GM21515 (cell line): ENCODE data around the gene MPP2.
"Not testable (repeated sequence)": the region's sequence is repeated elsewhere in the genome, so short reads cannot be mapped to it uniquely, and the experiment has no call there.

Source experiments
- ATAC-seq: cut with Tn5 transposase; IDR thresholded peaks from one replicate; pipeline ENCODE4 v1.9.1; 2021; ENCODE audit not compliant: unreplicated experiment

The MPP2 gene

DNA sequence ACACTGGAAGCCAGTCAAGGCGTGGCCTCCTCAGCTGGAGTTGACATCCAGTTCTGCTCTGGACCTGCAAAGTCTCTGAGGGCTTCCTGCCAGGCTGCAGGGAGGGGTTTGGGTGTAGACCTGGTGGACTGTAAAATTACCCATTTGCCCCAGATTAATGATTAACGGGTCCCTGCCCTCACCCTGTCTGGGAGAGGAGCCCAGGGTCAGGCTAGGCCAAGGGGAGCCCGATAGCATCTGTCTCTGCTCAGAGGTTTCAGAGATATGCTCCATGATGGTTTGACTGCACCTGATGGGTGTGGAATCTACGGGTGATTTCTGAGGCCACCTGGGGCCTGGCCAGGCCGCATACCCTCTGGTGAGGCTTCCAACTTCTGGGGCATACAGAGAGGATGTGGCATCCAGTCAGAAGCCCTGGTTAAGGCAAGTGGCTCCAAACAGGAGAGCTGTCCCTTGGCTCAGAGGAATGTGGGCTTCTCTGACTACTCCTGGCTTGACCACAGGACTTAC is 23.8 kb upstream of the MPP2 start:
- no peak for ATAC-seq

DNA sequence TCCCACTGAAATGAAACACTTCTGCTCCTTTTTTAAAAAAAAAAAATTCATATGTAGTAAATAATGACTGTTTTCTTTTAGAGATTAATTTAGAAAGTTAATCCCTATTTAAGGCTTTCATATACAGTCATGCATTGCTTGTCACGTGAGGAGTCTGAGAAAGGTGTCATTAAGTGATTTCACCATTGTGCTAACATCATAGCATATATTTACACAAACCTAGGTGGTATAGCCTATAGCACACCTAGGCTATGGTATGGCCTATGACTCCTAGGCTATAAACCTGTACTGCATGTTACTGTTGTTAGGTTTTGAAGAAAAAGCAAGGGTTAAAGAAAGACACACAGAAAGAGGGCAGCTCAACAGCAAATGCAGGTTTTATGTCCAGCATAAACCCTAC is 21.3 kb upstream of the MPP2 start:
- ATAC-seq = no peak

- ATAC-seq = not testable (repeated sequence)
Observed at GRCh38 chr17:43927929-43928328, 20.6 kb upstream of the MPP2 start.

- ATAC-seq = no peak
Observed at GRCh38 chr17:43927060-43927864, 19.9 kb upstream of the MPP2 start.

- no peak for ATAC-seq
Observed at GRCh38 chr17:43924558-43924957, 17.2 kb upstream of the MPP2 start.

DNA sequence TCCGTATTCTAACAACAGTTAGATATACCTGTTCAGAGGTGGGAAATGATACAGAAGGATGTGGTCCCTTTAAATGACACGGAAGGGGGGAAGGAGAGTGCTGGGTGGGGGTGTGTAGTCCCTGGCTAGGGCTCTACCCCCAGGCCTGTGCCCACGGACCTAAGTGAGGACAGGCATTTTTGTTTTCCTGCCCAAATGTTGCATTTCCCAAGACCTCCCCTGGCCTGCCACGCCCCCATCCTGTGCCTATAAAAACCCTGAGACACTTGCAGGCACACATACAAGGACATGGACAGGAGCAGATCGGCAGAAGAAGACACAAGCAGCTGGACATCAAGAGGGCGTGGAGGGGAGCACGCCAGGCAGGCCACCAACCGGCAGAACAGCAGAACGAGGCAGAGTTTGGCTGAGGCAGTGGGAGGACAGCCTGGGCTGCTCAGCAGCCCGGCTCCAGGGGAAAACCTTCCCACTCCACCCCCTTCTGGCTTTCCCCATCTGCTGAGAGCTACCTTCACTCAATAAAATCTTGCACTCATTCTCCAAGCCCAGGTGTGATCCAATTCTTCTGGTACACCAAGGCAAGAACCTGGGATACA is 13.3 kb upstream of the MPP2 start:
- ATAC-seq = no peak

GRCh38 chr17:43918026-43918389 is 10.7 kb upstream of the MPP2 start:
- no peak for ATAC-seq

DNA sequence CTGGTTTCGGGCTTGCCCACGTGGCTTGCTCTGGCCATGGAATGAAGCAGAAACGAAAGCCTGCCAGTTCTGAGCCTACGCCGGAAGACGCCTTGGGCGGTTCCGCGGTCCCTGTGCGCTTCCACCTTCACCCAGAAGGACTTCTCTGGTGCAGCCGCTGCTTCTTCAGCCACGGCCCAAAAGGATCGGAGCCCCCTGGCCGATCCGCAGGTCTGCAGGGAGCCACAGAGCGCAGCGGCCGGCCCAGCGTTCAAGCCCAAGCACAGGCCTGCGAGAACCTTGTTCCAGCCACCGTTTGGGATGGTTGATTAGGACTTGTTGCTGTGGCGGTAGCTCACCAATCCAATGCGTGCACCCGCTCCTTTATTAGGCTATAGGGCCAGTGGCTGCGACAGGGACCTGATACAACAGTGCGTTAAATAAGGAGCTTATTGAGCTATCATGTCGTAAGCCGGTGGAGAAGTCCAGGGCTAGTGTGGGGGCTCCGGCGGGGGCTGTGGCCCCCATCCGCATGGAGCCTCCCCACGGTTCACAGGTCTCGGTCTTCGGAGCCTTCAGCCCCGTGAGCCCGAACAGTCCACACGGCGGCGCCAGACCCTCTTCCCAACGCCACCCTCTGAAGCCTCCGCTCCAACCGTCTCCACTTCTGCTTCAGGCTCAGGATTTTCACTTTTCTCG is 10.2 kb upstream of the MPP2 start:
- no peak for ATAC-seq

DNA sequence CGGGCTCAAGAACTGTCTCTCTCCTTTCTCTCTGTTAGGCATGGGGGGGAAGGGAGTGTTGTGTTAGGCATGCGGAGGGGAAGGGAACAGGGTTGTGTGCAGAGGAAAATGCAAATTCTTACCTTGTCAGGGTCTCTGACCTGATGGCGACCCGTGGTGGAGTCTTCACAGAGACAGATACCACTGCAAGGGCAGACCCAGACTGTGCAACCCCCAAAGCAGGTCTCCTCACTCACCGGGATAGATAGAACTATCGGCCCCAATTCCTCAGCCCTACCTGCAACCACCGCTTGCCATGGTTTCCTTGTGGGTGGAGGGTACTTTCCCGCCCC is 9.6 kb upstream of the MPP2 start:
- no peak for ATAC-seq

GRCh38 chr17:43916385-43916784 is 9.0 kb upstream of the MPP2 start:
- ATAC-seq = no peak

DNA sequence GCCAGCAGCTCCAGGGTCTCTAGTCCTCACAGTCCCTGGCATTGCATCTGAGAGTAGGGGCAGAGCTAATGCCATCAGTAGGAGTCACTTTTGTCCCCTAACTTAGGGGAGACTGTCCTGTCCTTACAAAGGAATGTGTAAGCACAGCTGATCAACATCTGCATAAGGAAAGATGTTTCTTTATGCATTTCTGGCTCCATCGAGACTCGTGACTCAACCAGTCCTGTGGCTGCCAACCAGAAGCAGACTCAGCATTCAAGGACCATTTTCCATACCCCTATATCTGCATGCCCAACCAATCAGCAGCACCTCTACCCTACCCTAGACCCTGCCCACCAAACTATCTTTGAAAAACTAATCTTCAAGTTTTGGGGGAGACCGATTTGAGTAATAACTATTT is 8.2 kb upstream of the MPP2 start:
- ATAC-seq = no peak

- no peak for ATAC-seq
Observed at GRCh38 chr17:43914451-43914850, 7.1 kb upstream of the MPP2 start.

DNA sequence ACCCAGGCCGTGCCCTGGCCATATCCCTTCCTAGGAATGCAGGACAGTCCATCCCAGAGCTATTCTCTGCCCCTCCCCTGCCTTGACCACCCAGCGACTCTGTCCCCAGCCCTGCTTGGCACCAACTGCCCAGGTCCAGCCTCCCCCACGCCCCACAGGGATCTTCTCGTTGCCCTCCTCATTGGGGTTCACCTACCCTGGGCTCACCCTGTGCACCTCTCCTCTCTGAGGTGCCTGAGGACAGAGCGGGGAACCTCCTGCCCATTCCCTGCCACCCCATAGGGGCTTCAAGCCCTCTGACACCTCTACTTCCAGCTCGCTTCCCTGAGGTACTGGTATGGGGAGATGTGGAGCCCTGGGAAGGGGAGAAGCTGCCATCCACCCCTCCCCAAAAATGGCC is 6.2 kb upstream of the MPP2 start:
- ATAC-seq = no peak

- no peak for ATAC-seq
Observed at GRCh38 chr17:43912635-43913304, 5.4 kb upstream of the MPP2 start.

DNA sequence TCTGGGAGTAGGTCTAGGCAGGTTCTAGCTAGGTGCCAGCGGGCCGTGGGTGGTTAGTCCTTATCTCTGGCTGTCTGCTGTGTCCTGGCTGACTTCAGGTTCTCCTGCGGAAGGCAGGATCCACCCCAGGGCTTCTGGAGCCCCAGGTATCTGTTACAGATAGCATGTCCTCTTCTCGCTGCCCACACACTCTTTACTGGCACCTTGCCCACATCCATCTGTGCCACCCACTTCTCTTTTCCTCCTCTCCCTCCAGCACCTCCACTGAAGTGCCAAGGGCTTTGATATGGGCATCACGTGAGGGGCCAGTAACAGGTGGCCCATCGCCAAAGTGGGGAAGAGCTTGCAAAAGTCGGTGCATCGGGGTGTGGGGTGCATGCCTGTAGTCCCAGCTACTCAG is 4.6 kb upstream of the MPP2 start:
- ATAC-seq = no peak

GRCh38 chr17:43909537-43910231 is 2.3 kb upstream of the MPP2 start:
- ATAC-seq = no peak

DNA sequence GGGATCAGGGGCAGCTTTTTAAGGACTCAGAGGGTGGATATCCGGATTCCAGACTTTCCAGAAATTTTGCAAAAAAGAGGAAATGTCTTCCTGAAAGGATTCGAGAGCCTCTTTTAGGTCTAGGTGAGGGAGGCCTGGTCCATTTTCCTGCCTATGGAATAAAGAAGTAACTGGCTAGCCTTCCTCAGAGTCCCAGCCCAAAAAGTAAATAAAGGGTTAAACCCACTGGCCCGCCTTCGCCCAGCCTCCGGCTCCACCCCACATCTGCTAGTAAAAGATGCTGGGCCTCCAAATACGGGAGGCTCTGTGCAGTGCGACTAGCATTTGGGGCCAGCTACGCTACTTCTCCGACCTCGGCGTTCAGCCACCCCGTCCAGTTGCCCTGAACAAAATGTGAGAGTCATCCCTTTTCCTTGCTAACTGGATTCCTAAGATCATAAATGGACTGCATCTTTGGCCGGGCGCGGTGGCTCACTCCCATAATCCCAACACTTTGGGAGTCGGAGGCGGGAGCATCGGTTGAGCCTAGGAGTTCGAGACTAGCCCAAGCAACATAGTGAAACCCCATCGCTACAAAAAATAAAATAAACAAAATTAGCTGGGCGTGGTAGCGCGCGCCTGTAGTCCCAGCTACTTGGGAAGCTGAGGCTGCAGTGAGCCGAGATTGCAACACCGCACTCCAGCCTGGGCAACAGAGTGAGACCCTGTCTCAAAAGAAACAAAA is 824 bp upstream of the MPP2 start:
- ATAC-seq = no peak

DNA sequence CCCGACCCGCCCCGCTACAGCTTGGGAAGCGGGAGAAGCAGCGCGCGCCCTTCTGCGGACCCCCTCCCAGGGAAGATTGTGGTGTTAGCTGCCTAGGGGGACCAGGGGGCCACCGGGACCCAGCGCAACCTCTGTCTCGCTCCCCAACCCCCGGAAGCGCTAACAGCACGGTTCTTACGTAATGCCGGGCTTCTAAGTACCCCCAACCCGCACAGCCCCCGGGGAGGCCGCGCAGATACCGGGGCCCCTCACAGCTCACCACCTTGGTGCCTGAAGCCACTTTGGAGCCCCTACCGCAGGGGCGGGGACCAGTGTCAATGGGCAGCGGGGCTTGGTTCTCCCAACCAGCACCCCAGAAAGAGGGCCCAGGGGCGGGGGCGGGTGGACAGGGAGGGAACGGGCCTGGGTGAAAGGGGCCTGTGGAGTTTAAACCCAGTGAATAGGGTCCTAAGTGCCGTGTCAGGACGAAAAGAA is 348 bp downstream of the MPP2 start:
- ATAC-seq = no peak

- no peak for ATAC-seq
Observed at GRCh38 chr17:43905985-43906852, 1.1 kb downstream of the MPP2 start.
